Mesendoderm (in vitro differentiated cells): Measurements from ENCODE around the gene MAGI2.

Source experiments
- DNase-seq: peaks from one replicate; pipeline ENCODE4 v3.0.0; 2013
- H2AK5ac ChIP-seq: 2 replicates; pipeline ENCODE4 v1.6.1; 2013; ENCODE audit warnings: low read length, inconsistent platforms
- H2BK120ac ChIP-seq: 2 replicates; pipeline ENCODE4 v1.6.1; 2013; ENCODE audit warnings: low read depth, mild to moderate bottlenecking, low read length, moderate library complexity, mixed read lengths
- H2BK15ac ChIP-seq: replicated peaks from 2 replicates; pipeline ENCODE4 v1.6.1; 2013; ENCODE audit warnings: low read depth, mild to moderate bottlenecking, moderate library complexity
- H2BK5ac ChIP-seq: 2 replicates; pipeline ENCODE4 v1.6.1; 2013; ENCODE audit warnings: low read length, inconsistent platforms
- H3K18ac ChIP-seq: 2 replicates; pipeline ENCODE4 v1.6.1; 2013; ENCODE audit warnings: mild to moderate bottlenecking, low read length, mixed read lengths
- H3K23ac ChIP-seq: one replicate; pipeline ENCODE4 v1.6.1; 2013; ENCODE audit warnings: low read length
- H3K27ac ChIP-seq: 2 replicates; pipeline ENCODE4 v1.5.1; 2013; ENCODE audit warnings: low read depth, mild to moderate bottlenecking, inconsistent platforms, low read length, moderate library complexity
- H3K27me3 ChIP-seq: 2 replicates; pipeline ENCODE4 v1.6.1; 2013; ENCODE audit warnings: low read length, control low read depth, mild to moderate bottlenecking, inconsistent platforms; ENCODE audit not compliant: insufficient read depth, poor library complexity
- H3K36me3 ChIP-seq: 2 replicates; pipeline ENCODE4 v1.6.1; 2013; ENCODE audit warnings: low read length, inconsistent platforms; ENCODE audit not compliant: control insufficient read depth, insufficient read depth
- H3K4ac ChIP-seq: one replicate; pipeline ENCODE4 v1.6.1; 2013; ENCODE audit warnings: low read depth, mild to moderate bottlenecking, low read length, moderate library complexity
- H3K4me1 ChIP-seq: 2 replicates; pipeline ENCODE4 v1.6.1; 2013; ENCODE audit warnings: low read depth, low read length, inconsistent platforms; ENCODE audit not compliant: control insufficient read depth
- H3K4me2 ChIP-seq: 2 replicates; pipeline ENCODE4 v1.6.1; 2013; ENCODE audit warnings: low read length
- H3K4me3 ChIP-seq: 2 replicates; pipeline ENCODE4 v1.5.1; 2013; ENCODE audit warnings: mild to moderate bottlenecking, low read length
- H3K56ac ChIP-seq: one replicate; pipeline ENCODE4 v1.6.1; 2013; ENCODE audit warnings: low read length
- H3K79me1 ChIP-seq: 2 replicates; pipeline ENCODE4 v1.6.1; 2013; ENCODE audit warnings: low read length, inconsistent platforms
- H3K79me2 ChIP-seq: 2 replicates; pipeline ENCODE4 v1.6.1; 2013; ENCODE audit warnings: mild to moderate bottlenecking, low read length; ENCODE audit not compliant: control insufficient read depth, insufficient read depth
- H3K9ac ChIP-seq: 2 replicates; pipeline ENCODE4 v1.6.1; 2013; ENCODE audit warnings: low read length, inconsistent platforms
- H4K5ac ChIP-seq: one replicate; pipeline ENCODE4 v1.6.1; 2013; ENCODE audit warnings: low read length
- H4K8ac ChIP-seq: one replicate; pipeline ENCODE4 v1.6.1; 2013; ENCODE audit warnings: low read depth, mild to moderate bottlenecking, control low read depth, low read length, moderate library complexity
- WGBS: extraction: QIAGEN DNeasy Blood & Tissue Kit; methylation state at CpG from one replicate; pipeline ENCODE4 v1.1.7; 2013; ENCODE audit warnings: low lambda C conversion rate, missing lambda C conversion rate; ENCODE audit not compliant: insufficient coverage; ENCODE audit errors: extremely low coverage; 5-methylcytosine and 5-hydroxymethylcytosine counted together

Gene MAGI2

DNA sequence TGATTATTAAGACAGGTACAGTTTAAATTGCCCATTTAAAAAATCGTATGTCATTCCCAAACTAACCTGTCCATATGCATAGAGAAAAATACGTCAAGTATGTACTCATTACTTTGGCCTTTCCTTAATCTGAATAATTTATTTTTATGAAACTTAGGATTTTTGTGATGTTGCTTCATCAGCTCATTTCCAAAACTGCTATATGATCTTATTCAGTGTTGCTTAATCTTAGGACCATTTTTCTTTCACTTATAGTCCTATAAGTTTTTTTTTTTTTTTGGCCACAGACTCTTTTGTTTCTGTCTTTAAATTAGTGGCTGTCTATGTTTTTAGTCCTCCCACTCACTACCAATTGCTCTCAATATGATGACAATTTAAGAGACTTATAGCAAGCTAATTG is 1309.8 kb downstream of the MAGI2 start:
- H4K5ac ChIP-seq, result no peak overlapping the region
- H3K27ac ChIP-seq, result no peak overlapping the region
- no peaks in the 10 kb centered on the region for H3K4me1 ChIP-seq
- no peak overlapping the region for H3K56ac ChIP-seq
- H3K4me3 ChIP-seq, result no peak overlapping the region
- no peak overlapping the region for H2BK120ac ChIP-seq
- no peak overlapping the region for H2AK5ac ChIP-seq
- H3K36me3 ChIP-seq, result no peaks in the 10 kb centered on the region
- no peak overlapping the region for H3K4me2 ChIP-seq
- no peak overlapping the region for H3K18ac ChIP-seq
- H3K23ac ChIP-seq, result no peak overlapping the region
- no peak overlapping the region for H2BK5ac ChIP-seq
- DNase-seq, result no peak
- H3K27me3 ChIP-seq, result no peaks in the 10 kb centered on the region
- no peaks in the 10 kb centered on the region for H3K79me2 ChIP-seq
- H4K8ac ChIP-seq, result no peak overlapping the region
- no peak overlapping the region for H2BK15ac ChIP-seq
- WGBS, result no CpG with 5 or more reads among the region's 2 CpGs
- no peak overlapping the region for H3K4ac ChIP-seq
- H3K9ac ChIP-seq, result no peak overlapping the region
- H3K79me1 ChIP-seq, result no peaks in the 10 kb centered on the region

DNA sequence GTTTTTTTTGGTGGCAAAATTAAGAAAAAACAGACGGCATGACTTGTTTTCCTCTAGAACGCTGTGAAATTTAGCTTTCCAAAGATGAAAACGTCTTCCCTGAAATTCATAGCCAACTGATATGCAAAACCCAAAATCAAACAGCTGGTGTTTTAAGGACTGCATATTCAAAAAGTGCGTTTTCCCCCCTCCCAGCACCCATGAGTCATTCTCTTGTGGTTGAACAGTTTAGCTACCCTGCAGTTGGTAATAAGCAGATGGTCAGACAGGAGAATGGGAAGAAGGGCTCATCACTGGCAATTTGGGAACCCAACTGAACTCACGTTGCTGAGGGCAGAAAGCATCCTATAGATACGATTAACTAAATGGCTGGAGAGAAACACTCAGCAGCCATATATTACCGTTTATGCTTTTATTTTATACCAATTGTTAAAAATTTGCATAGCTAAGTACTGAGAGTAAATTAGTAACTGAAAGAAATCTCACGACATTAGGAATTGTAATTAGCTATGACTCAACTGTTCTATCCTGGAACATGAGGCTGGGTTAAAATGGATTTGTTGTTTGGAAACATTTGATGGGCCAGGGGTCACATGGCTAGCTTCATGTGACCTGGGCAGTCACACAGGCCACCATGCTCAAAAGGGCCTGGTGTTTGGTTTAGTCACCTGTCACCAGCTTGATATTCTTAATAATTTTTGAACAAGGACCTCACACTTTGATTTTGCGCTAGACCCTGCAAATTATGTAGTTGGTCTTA is 1311.8 kb downstream of the MAGI2 start:
- Histone ChIP-seq H3K9ac (no peak overlapping the region), H4K8ac (no peak overlapping the region), H3K56ac (no peak overlapping the region), H3K27me3 (no peaks in the 10 kb centered on the region), H3K23ac (no peak overlapping the region), H3K4me2 (no peak overlapping the region), H3K4me3 (no peak overlapping the region), H3K79me2 (no peaks in the 10 kb centered on the region), H4K5ac (no peak overlapping the region), H2BK5ac (no peak overlapping the region), H3K27ac (no peak overlapping the region), H3K79me1 (no peaks in the 10 kb centered on the region), H2AK5ac (no peak overlapping the region), H3K36me3 (no peaks in the 10 kb centered on the region), H2BK15ac (no peak overlapping the region), H2BK120ac (no peak overlapping the region), H3K4me1 (no peaks in the 10 kb centered on the region), H3K4ac (no peak overlapping the region), H3K18ac (no peak overlapping the region)
- WGBS, result no CpG with 5 or more reads among the region's 9 CpGs
- DNase-seq, result no peak

DNA sequence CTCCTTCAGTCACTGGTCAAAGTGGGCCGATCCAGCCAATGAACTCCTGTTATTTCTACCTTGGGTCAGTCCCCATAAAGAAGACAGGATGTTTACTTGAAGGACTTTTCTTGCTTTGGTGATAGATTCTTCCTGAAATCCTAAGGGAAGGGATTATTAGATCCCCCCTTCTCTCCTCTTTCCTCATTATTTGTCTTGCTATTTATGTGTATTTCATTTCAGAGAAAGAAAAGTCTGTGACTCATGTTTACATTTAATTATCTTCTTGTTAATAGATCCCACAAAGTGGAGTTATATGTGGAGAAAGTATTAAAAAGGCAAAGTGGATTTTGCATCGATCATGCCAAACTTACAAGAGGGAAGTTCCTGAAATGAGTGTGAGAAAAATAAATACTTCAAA is 1313.4 kb downstream of the MAGI2 start:
- no peak overlapping the region for H3K56ac ChIP-seq

GRCh38 chr7:78139335-78139734 is 1314.1 kb downstream of the MAGI2 start:
- WGBS, result no CpG with 5 or more reads among the region's 3 CpGs

More for the DNA sequence above, 1313.4 kb downstream of the MAGI2 start:
- Histone ChIP-seq H4K5ac (no peak overlapping the region), H2AK5ac (no peak overlapping the region), H3K27ac (no peak overlapping the region), H3K36me3 (no peaks in the 10 kb centered on the region), H3K79me1 (no peaks in the 10 kb centered on the region), H3K9ac (no peak overlapping the region), H2BK120ac (no peak overlapping the region), H3K4ac (no peak overlapping the region), H4K8ac (no peak overlapping the region), H3K4me3 (no peak overlapping the region), H2BK5ac (no peak overlapping the region), H3K23ac (no peak overlapping the region), H3K18ac (no peak overlapping the region), H3K4me1 (no peaks in the 10 kb centered on the region), H2BK15ac (no peak overlapping the region), H3K4me2 (no peak overlapping the region), H3K79me2 (no peaks in the 10 kb centered on the region), H3K27me3 (no peaks in the 10 kb centered on the region)
- DNase-seq, result no peak
- no CpG with 5 or more reads among the region's 2 CpGs for WGBS

DNA sequence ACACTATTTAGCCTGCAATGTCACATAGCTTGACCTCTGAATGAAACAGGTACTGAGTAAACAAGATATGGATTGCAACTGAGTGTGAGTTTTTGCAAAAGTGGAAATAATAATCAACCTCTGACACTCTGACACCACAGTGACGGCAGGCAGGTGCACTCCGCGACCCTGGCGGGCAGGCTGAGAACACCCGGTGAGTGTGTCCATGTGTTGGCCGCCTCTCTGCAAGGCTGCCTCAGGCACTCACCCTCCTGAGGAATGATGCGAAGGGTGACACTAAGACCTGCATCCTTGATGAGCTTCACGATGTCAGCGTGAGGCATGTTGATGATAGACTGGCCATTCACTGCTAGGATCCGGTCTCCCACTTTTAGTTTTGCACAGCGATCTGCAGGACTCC is 1318.7 kb downstream of the MAGI2 start:
- H2AK5ac ChIP-seq, result no peak overlapping the region
- H3K56ac ChIP-seq, result peak overlapping the region; percentile 11
- H2BK15ac ChIP-seq, result no peak overlapping the region
- no peak overlapping the region for H3K4me2 ChIP-seq
- no peak overlapping the region for H4K5ac ChIP-seq
- no peak overlapping the region for H3K9ac ChIP-seq
- H3K18ac ChIP-seq, result no peak overlapping the region
- no CpG with 5 or more reads among the region's 11 CpGs for WGBS
- H3K27me3 ChIP-seq, result no peaks in the 10 kb centered on the region
- no peak overlapping the region for H3K4ac ChIP-seq
- no peaks in the 10 kb centered on the region for H3K4me1 ChIP-seq
- DNase-seq, result peak; percentile 18
- H2BK5ac ChIP-seq, result no peak overlapping the region
- no peaks in the 10 kb centered on the region for H3K79me1 ChIP-seq
- H3K36me3 ChIP-seq, result no peaks in the 10 kb centered on the region
- H2BK120ac ChIP-seq, result no peak overlapping the region
- H3K79me2 ChIP-seq, result no peaks in the 10 kb centered on the region
- H3K27ac ChIP-seq, result no peak overlapping the region
- H3K4me3 ChIP-seq, result no peak overlapping the region
- H4K8ac ChIP-seq, result no peak overlapping the region
- no peak overlapping the region for H3K23ac ChIP-seq

More at GRCh38 chr7:78139335-78139734, 1314.1 kb downstream of the MAGI2 start:
- H2BK5ac ChIP-seq, result no peak overlapping the region
- no peaks in the 10 kb centered on the region for H3K79me1 ChIP-seq
- H2AK5ac ChIP-seq, result no peak overlapping the region
- H3K27ac ChIP-seq, result no peak overlapping the region
- H3K9ac ChIP-seq, result no peak overlapping the region
- DNase-seq, result no peak
- no peaks in the 10 kb centered on the region for H3K36me3 ChIP-seq
- H3K27me3 ChIP-seq, result no peaks in the 10 kb centered on the region
- no peak overlapping the region for H3K4ac ChIP-seq
- H3K4me3 ChIP-seq, result no peak overlapping the region
- H3K4me2 ChIP-seq, result no peak overlapping the region
- H2BK120ac ChIP-seq, result no peak overlapping the region
- no peak overlapping the region for H3K23ac ChIP-seq
- H3K79me2 ChIP-seq, result no peaks in the 10 kb centered on the region
- no peak overlapping the region for H3K18ac ChIP-seq
- no peak overlapping the region for H3K56ac ChIP-seq
- H2BK15ac ChIP-seq, result no peak overlapping the region
- H3K4me1 ChIP-seq, result no peaks in the 10 kb centered on the region
- H4K5ac ChIP-seq, result no peak overlapping the region
- no peak overlapping the region for H4K8ac ChIP-seq

DNA sequence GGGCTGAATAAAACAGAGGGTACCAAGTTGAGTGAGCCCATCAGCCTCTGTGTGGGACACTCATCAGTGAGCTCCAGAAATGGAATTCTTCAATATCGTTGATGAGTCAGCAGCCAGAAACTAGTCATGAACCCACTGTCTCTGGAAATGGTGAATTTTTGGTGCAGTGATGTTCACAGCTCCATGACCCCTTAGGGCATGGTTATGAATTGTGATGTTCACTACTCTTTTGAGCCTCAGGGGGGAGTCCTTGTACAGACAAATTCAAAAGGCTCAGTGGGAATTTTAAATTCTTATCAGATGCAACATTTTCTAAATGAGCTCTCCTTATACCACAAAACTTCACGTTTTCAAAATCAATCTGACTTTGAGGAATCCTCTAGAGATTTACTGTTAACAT is 1319.2 kb downstream of the MAGI2 start:
- Histone ChIP-seq H3K27me3 (no peaks in the 10 kb centered on the region), H3K18ac (no peak overlapping the region), H3K56ac (no peak overlapping the region), H2BK120ac (no peak overlapping the region), H3K4me3 (no peak overlapping the region), H2AK5ac (no peak overlapping the region), H3K79me1 (no peaks in the 10 kb centered on the region), H4K5ac (no peak overlapping the region), H2BK15ac (no peak overlapping the region), H3K79me2 (no peaks in the 10 kb centered on the region), H3K27ac (no peak overlapping the region), H3K4me1 (no peaks in the 10 kb centered on the region), H3K23ac (no peak overlapping the region), H4K8ac (no peak overlapping the region), H3K4ac (no peak overlapping the region), H3K4me2 (no peak overlapping the region), H3K36me3 (no peaks in the 10 kb centered on the region), H3K9ac (no peak overlapping the region), H2BK5ac (no peak overlapping the region)
- peak; percentile 50 for DNase-seq
- WGBS, result no CpG with 5 or more reads among the region's 2 CpGs
